OCI-LY1 (cell line): ENCODE data around the gene ARMH4.

Experiments used
- H2AFZ ChIP-seq: fragments of 200-600 bp; sonication (generic), shearing (Covaris generic); 2 replicates; pipeline ENCODE4 v1.6.0; 2014; ENCODE audit warnings: antibody characterized with exemption, mild to moderate bottlenecking, low read length
- H3F3A ChIP-seq: fragments of 200-600 bp; sonication (generic), shearing (Covaris generic); 2 replicates; pipeline ENCODE4 v1.6.0; 2014; ENCODE audit warnings: mild to moderate bottlenecking, antibody characterized with exemption, low read length, moderate library complexity; ENCODE audit not compliant: insufficient read depth
- H3K27ac ChIP-seq: fragments of 200-600 bp; sonication (generic); 2 replicates; pipeline ENCODE4 v1.5.1; 2014; ENCODE audit warnings: low read length, mixed run types, mild to moderate bottlenecking, low read depth; ENCODE audit not compliant: poor library complexity, severe bottlenecking
- H3K27me3 ChIP-seq: fragments of 200-600 bp; sonication (generic); 2 replicates; pipeline ENCODE4 v1.6.0; 2014; ENCODE audit warnings: antibody characterized with exemption, mild to moderate bottlenecking, low read length, moderate library complexity; ENCODE audit not compliant: insufficient read depth
- H3K36me3 ChIP-seq: fragments of 200-600 bp; sonication (generic); 2 replicates; pipeline ENCODE4 v1.6.1; 2014; ENCODE audit warnings: mild to moderate bottlenecking, antibody characterized with exemption, low read length, moderate library complexity, mixed read lengths; ENCODE audit not compliant: insufficient read depth
- H3K4me1 ChIP-seq: fragments of 200-600 bp; sonication (generic); 2 replicates; pipeline ENCODE4 v1.5.1; 2014; ENCODE audit warnings: mild to moderate bottlenecking, low read length, moderate library complexity; ENCODE audit not compliant: insufficient read depth, severe bottlenecking
- H3K4me2 ChIP-seq: fragments of 200-600 bp; sonication (generic), shearing (Covaris generic); 2 replicates; pipeline ENCODE4 v1.6.1; 2014; ENCODE audit warnings: low read length
- H3K4me3 ChIP-seq: fragments of 200-600 bp; sonication (generic); 2 replicates; pipeline ENCODE4 v1.5.1; 2014; ENCODE audit warnings: low read length, low read depth, mild to moderate bottlenecking, mixed read lengths; ENCODE audit not compliant: poor library complexity, severe bottlenecking
- H3K79me2 ChIP-seq: fragments of 200-600 bp; shearing (Covaris generic); 2 replicates; pipeline ENCODE4 v1.6.1; 2016; ENCODE audit warnings: mixed run types, low read length, mixed read lengths; ENCODE audit not compliant: insufficient read depth
- H3K9ac ChIP-seq: fragments of 200-600 bp; sonication (generic), shearing (Covaris generic); 2 replicates; pipeline ENCODE4 v1.6.1; 2014; ENCODE audit warnings: mild to moderate bottlenecking, low read length, mixed read lengths
- H3K9me2 ChIP-seq: fragments of 200-600 bp; sonication (generic), shearing (Covaris generic); 2 replicates; pipeline ENCODE4 v1.6.1; 2014; ENCODE audit warnings: low read depth, mild to moderate bottlenecking, low read length, mixed read lengths
- H3K9me3 ChIP-seq: fragments of 200-600 bp; shearing (Covaris generic); 2 replicates; pipeline ENCODE4 v1.6.1; 2014; ENCODE audit warnings: low read length, mixed read lengths
- H4K20me1 ChIP-seq: fragments of 200-600 bp; sonication (generic), shearing (Covaris generic); 2 replicates; pipeline ENCODE4 v1.6.0; 2016; ENCODE audit warnings: mild to moderate bottlenecking, low read length; ENCODE audit not compliant: insufficient read depth
- EZH2 ChIP-seq: fragments of 200-600 bp; sonication (generic), shearing (Covaris generic); IDR thresholded peaks from 2 replicates; pipeline ENCODE4 v1.8.0; 2017; ENCODE audit warnings: borderline replicate concordance, mixed run types, mild to moderate bottlenecking, antibody characterized with exemption, low read length, moderate library complexity, mixed read lengths
- TF ChIP-seq, protein P1 (sequence below): fragments of 200-600 bp; sonication (generic), shearing (Covaris generic); IDR thresholded peaks from 2 replicates; pipeline ENCODE4 v1.5.1; 2017; ENCODE audit warnings: mild to moderate bottlenecking, antibody characterized with exemption, low read length, moderate library complexity, mixed read lengths

ARMH4 gene

DNA sequence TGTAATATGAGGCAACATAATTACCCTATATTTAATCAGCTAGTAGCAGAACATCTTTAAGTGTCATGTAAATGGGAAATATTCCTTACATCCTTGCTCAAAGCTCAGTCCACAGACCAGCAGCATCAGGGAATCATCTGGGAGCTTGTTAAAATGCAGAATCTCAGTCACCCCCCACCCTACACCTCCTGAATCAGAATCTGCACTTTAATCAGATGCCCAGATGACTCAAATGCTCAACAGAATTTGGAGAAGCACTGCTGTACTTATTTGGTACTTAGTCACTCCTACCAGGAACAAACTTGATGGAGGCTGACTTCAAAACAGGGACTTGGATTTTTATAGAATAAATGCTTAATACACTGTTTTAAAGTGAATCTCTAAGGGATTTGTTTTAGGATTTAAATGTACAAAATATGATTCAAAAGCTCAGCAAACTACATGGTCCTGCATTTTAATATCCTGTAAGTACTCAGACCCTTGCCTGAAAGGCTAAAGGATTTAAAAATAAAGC lies 96.5 kb downstream of the ARMH4 start:
- no peaks in the 10 kb centered on the region for H3K9me2 ChIP-seq
- no peaks in the 10 kb centered on the region for H4K20me1 ChIP-seq
- H3K27me3 ChIP-seq = no peaks in the 10 kb centered on the region
- no peak overlapping the region for H3K4me3 ChIP-seq
- H3K9me3 ChIP-seq = no peaks in the 10 kb centered on the region
- H3K36me3 ChIP-seq = no peaks in the 10 kb centered on the region
- H3K27ac ChIP-seq = no peak overlapping the region
- no peak overlapping the region for H3K4me2 ChIP-seq
- no peak overlapping the region for H3K9ac ChIP-seq
- H3K4me1 ChIP-seq = no peaks in the 10 kb centered on the region
- no peaks in the 10 kb centered on the region for H3F3A ChIP-seq
- no peak for TF ChIP-seq EZH2
- TF ChIP-seq, protein P1, sequence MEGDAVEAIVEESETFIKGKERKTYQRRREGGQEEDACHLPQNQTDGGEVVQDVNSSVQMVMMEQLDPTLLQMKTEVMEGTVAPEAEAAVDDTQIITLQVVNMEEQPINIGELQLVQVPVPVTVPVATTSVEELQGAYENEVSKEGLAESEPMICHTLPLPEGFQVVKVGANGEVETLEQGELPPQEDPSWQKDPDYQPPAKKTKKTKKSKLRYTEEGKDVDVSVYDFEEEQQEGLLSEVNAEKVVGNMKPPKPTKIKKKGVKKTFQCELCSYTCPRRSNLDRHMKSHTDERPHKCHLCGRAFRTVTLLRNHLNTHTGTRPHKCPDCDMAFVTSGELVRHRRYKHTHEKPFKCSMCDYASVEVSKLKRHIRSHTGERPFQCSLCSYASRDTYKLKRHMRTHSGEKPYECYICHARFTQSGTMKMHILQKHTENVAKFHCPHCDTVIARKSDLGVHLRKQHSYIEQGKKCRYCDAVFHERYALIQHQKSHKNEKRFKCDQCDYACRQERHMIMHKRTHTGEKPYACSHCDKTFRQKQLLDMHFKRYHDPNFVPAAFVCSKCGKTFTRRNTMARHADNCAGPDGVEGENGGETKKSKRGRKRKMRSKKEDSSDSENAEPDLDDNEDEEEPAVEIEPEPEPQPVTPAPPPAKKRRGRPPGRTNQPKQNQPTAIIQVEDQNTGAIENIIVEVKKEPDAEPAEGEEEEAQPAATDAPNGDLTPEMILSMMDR = no peak
- H2AFZ ChIP-seq = no peak overlapping the region
- H3K79me2 ChIP-seq = no peaks in the 10 kb centered on the region

DNA sequence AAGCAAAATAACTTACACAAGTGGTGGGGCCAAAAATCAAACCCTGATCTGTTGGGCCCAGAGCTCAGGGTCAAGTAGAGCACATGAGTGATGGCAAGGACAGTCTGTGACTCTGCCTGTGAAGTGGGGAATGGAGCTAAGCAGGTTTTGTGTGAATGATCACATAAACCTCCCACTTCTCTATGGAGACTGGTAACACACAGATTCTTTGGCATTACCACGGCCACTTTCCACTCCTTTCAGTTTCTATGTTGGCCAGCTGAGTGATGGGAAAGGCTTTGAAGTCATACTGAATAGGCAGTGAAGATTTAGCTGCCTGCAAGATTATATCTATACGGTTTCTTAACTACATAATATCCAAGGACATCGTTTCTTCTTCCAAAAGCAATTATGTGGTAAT lies 97.9 kb downstream of the ARMH4 start:
- H3K79me2 ChIP-seq = no peaks in the 10 kb centered on the region
- H3K36me3 ChIP-seq = no peaks in the 10 kb centered on the region
- H3K9me3 ChIP-seq = no peaks in the 10 kb centered on the region
- no peak overlapping the region for H2AFZ ChIP-seq
- TF ChIP-seq EZH2 = no peak
- TF ChIP-seq, protein P1 = no peak
- H3K9ac ChIP-seq = no peak overlapping the region
- no peaks in the 10 kb centered on the region for H3K9me2 ChIP-seq
- H3K4me2 ChIP-seq = no peak overlapping the region
- no peaks in the 10 kb centered on the region for H4K20me1 ChIP-seq
- H3K4me1 ChIP-seq = no peaks in the 10 kb centered on the region
- no peaks in the 10 kb centered on the region for H3F3A ChIP-seq
- no peak overlapping the region for H3K4me3 ChIP-seq
- no peak overlapping the region for H3K27ac ChIP-seq
- no peaks in the 10 kb centered on the region for H3K27me3 ChIP-seq

DNA sequence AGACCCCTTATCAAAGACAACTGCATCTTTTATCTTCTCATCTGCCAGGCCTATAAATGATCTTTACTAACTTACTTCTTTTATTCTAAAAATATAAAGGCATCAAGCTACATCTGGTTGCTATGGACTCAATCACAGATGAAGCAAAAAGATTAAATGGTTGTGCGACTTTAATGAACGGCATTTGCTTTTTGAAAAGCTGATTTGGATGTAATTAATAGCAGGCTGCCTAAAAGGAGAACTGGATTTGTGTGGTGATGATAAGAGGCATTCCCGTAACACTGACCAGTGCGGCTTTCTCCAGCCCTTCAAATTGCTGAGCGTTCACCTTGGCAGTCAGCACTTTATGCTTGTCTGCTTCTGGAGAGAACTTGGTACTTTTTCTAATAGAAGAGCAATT lies 103.8 kb downstream of the ARMH4 start:
- H3F3A ChIP-seq = no peaks in the 10 kb centered on the region
- no peaks in the 10 kb centered on the region for H3K4me1 ChIP-seq
- TF ChIP-seq EZH2 = no peak
- TF ChIP-seq, protein P1 = no peak
- H3K4me2 ChIP-seq = no peak overlapping the region
- H3K27me3 ChIP-seq = no peaks in the 10 kb centered on the region
- H3K9ac ChIP-seq = no peak overlapping the region
- H3K36me3 ChIP-seq = no peaks in the 10 kb centered on the region
- H3K9me2 ChIP-seq = no peaks in the 10 kb centered on the region
- no peak overlapping the region for H3K27ac ChIP-seq
- H3K79me2 ChIP-seq = no peaks in the 10 kb centered on the region
- H3K9me3 ChIP-seq = no peaks in the 10 kb centered on the region
- H3K4me3 ChIP-seq = no peak overlapping the region
- no peaks in the 10 kb centered on the region for H4K20me1 ChIP-seq
- H2AFZ ChIP-seq = no peak overlapping the region
